Panc1 (cell line): ENCODE measurements around the gene HIPK4.

Experiments
- CTCF ChIP-seq: fragments of 450-650 bp; IDR thresholded peaks from 2 replicates; pipeline ENCODE4 v1.5.1; 2017; ENCODE audit warnings: mild to moderate bottlenecking
- TCF7L2 ChIP-seq: IDR thresholded peaks from 2 replicates; pipeline ENCODE4 v1.6.1; 2011; ENCODE audit warnings: mild to moderate bottlenecking, low read depth, low read length, inconsistent platforms

- TF ChIP-seq CTCF: peak; percentile 95
- no peak for TF ChIP-seq TCF7L2
Observed at GRCh38 chr19:40420766-40421765, 31.1 kb upstream of the HIPK4 start.
